GM19193 (cell line): ENCODE data around the gene PPP1R36.

ENCODE experiments used
- POLR2A ChIP-seq: IDR thresholded peaks from 4 replicates; pipeline ENCODE4 v1.6.1; 2011; ENCODE audit not compliant: insufficient read depth, insufficient read length; ENCODE audit errors: extremely low read depth

The PPP1R36 gene

GRCh38 chr14:64574371-64575107 lies 24.8 kb downstream of the PPP1R36 start:
- no peak for TF ChIP-seq POLR2A

GRCh38 chr14:64577211-64577610 lies 27.4 kb downstream of the PPP1R36 start:
- TF ChIP-seq POLR2A: no peak

GRCh38 chr14:64580467-64580866 lies 30.7 kb downstream of the PPP1R36 start:
- no peak for TF ChIP-seq POLR2A

- TF ChIP-seq POLR2A: no peak
These were observed 31.6 kb downstream of the PPP1R36 start for GRCh38 chr14:64581363-64581762.

- TF ChIP-seq POLR2A: no peak
These were observed 32.1 kb downstream of the PPP1R36 start for GRCh38 chr14:64581817-64582216.

GRCh38 chr14:64584190-64584589 lies 34.4 kb downstream of the PPP1R36 start:
- TF ChIP-seq POLR2A: no peak

- TF ChIP-seq POLR2A: no peak
These were observed 42.0 kb downstream of the PPP1R36 start for GRCh38 chr14:64591809-64592208.

- TF ChIP-seq POLR2A: no peak
These were observed 44.7 kb downstream of the PPP1R36 start for GRCh38 chr14:64594438-64594837.

- TF ChIP-seq POLR2A: no peak
These were observed 48.6 kb downstream of the PPP1R36 start for GRCh38 chr14:64598404-64598803.

- no peak for TF ChIP-seq POLR2A
These were observed 51.8 kb downstream of the PPP1R36 start for GRCh38 chr14:64601571-64601970.

- no peak for TF ChIP-seq POLR2A
These were observed 53.1 kb downstream of the PPP1R36 start for GRCh38 chr14:64602826-64603225.

GRCh38 chr14:64604001-64604400 lies 54.2 kb downstream of the PPP1R36 start:
- TF ChIP-seq POLR2A: no peak

- no peak for TF ChIP-seq POLR2A
These were observed 55.1 kb downstream of the PPP1R36 start for GRCh38 chr14:64604881-64605280.

- TF ChIP-seq POLR2A: no peak
These were observed 56.3 kb downstream of the PPP1R36 start for GRCh38 chr14:64605926-64606685.

GRCh38 chr14:64610049-64610746 lies 60.4 kb downstream of the PPP1R36 start:
- TF ChIP-seq POLR2A: no peak
